Stimulated activated CD8-positive, alpha-beta memory T cell treated with anti-CD3 and anti-CD28 coated beads, Interleukin-12 subunit alpha, Interleukin-12 subunit beta, amount 100 ng/mL, for 24 hours (primary cell): ENCODE results near the gene FBXW9.
"Not testable (repeated sequence)": the region's sequence is repeated elsewhere in the genome, so short reads cannot be mapped to it uniquely, and the experiment has no call there.

Source experiments
- DNase-seq: peaks from one replicate; pipeline ENCODE4 v3.0.0-alpha.2; 2020; ENCODE audit errors: extremely low read depth

FBXW9 gene

DNA sequence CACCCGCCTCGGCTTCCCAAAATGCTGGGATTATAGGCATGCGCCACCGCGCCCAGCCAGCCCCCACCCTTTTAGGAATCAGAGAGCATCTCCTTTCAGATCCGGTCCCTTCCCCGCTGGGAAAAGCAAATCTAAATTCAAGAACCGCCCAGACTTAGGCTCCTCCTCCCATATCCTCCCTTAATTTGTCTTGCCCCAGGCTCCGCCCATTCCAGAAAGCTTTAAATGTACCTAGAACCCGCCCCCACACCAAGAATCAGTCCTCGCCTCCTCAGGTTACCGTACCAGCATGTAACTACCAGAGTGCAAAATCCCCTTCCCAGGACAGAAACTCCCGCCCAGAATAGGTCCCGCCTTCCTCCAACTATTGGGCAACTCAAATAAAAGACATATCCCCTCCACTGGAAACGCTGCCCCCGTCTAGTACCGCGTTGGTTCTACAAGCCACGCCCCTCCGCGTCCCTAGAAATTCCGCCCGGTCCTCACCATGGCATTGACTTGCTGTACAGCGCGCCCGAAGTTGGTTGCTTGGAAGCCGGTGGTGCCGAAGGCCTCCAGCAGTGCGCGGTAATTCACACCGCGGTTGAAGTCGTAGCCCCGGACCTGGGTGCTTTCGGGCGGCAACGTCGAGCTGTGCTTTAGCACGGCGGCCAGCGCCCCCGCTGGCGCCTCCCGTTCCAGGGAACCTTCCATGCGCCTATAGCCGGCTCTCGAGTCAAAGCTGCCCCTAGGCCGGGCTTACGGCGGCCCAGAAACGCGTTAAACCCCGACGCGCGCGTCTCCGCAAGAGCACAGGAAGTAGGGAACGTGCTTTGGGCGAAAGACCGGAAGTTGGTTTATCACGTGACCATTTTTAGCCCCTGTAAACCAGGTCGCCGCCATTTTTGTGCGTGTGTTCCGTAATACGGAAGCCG lies 15.1 kb downstream of the FBXW9 start, which contains the start of gene DHPS:
Gene DHPS (minus strand): TSS at position 807 of the 914 bp plus-strand sequence. CDS start 114 bp downstream, at position 693.
- peak; percentile 74 for DNase-seq

DNA sequence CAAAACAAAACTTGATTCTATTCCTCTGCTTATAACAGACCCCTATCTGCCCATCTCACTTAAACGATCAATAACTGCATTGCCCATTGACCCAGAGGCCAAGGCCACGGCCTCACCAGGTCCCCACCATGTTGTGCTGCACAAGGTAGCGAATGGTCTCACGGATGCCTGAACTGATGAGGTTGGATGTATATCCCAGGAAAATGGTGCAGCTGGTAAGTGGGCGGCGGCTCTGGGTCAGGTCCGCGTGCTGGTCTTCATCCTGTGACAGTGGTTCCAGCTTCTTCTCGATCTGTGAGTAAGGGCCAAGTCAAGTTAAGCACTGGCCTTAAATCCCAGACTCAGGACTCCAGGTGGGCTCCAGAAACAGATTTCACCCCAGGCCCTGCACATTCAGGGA lies 16.4 kb downstream of the FBXW9 start:
- no peak for DNase-seq

DNA sequence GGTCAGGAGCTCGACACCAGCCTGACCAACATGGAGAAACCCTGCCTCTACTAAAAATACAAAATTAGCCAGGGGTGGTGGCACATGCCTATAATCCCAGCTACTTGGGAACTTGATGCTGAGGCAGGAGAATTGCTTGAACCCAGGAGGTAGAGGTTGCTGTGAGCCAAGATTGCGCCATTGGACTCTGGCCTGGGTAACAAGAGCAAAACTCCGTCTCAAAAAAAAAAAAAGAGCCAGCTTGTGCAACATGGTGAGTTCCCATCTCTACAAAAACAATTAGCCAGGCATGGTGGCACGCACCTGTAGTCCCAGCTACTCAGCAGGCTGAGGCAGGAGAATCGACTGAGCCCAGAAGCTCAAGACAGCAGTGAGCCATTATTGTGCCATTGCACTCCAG lies 18.4 kb downstream of the FBXW9 start:
- DNase-seq: not testable (repeated sequence)

DNA sequence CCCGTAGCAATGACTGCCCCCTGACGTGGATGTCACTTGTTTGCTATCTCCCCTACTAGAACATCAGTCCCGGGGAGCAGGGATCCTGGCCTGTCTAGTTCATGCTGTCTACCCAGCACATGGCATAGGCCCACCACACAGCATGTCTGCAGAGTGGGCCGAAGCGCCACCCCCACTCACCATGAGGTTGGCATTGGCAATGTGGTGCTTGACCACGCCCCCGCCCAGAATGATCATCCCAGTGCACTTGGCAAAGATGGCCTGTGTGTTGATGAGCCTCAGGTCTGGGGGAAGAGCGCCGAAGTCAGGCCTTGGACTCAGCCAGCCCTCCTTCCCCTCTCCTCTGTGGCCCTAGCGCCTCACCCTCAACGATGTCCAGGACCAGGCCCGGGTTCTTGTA lies 19.5 kb downstream of the FBXW9 start:
- no peak for DNase-seq

DNA sequence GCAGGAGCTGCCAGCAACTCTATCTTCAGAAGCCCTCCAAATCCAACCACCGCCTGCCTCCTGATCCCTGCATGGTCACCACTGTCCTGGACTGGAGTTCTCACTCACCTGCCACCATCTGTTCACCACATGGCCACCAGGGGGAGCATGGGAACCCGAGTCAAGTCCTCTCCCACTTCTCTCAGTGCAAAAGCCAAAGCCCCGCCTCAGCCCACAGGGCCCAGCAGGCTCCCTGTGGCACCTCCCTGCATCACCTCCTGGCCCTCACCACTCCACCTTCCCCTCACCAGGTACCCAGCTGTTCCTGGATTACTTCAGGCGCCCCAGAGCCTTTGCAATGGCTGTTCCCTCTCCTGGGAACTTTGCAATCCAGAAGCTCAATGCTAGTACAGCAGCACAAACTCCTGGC lies 20.0 kb downstream of the FBXW9 start:
- DNase-seq: peak; percentile 70

DNA sequence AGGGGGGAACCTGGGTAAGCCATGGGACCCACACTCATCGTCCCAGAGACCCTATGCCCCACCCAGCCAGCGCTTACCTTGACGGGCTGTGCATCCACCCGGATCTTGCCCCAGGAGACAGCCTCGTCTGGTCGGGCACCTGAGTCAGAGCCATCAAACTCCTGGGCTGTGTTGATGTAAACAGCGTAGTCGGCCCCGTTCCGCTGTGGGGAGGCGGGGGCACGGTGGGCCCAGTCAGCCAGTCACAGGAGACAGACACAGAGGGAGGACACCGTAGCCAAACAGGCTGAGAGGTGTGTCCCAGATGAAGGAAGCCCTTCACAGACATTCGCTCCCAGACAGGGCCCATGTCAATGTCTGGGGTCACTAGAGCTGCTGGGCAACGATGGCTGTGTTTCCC lies 20.5 kb downstream of the FBXW9 start:
- no peak for DNase-seq

DNA sequence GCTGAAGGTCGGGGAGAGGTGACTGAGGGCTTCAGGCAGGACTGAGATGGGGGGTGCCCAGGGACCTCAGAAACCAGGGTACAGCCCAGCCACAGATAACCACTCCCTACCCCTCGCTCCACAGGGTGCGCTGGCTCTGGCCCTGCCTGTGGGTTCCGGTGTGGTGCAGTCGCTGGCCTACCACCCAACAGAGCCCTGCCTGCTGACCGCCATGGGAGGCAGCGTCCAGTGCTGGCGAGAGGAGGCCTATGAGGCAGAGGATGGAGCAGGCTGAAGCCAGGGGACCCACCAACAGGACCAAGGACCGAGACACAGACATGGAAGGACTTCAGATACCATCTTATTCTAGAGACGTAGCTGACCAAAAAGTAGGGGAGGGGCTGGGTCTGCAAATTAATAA lies 21.0 kb downstream of the FBXW9 start:
- DNase-seq: no peak

DNA sequence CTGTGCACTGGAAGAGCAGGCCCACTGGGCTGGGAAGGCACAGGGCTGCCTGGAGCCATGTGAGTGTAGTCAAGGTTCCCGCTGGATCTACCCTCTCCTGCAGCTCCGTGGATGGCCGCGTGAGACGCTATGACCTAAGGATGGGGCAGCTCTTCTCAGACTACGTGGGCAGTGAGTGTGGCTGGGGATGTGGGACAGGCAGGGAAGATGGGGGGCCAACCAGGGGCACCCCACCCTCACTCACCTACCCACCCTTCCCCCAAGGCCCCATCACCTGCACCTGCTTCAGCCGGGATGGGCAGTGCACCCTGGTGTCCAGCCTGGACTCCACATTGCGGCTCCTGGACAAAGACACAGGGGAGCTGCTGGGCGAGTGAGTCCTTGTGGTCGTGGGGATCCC lies 23.7 kb downstream of the FBXW9 start:
- DNase-seq: no peak

DNA sequence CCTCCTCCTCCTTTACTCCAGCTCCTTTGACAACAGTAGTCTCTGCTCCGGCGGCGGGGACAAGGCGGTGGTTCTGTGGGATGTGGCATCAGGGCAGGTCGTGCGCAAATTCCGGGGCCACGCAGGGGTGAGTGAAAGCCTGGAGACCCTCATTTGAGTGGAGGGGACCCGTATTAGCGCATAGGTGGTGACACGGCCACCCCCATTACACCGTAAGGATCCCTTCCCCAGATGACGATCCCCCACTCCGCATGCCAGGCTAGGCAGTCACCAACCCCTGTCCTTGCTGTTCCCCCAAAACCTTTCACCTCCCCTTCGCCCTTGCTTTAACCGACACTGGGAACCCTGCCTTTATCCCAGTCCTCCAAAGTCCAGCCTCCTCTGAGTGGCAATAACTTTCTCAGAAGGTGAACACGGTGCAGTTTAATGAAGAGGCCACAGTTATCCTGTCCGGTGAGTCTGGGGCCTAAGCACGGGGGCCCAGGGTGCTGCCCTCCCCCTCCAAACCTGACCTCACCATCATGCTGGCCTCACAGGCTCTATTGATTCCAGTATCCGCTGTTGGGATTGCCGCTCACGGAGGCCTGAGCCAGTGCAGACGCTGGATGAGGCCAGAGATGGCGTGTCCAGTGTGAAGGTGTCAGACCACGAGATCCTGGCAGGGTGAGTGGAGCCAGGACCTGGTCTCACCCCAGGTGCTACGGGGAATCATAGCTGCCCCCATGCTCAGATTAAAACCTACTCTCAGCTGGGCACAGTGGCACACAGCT lies 26.1 kb downstream of the FBXW9 start:
- no peak for DNase-seq

DNA sequence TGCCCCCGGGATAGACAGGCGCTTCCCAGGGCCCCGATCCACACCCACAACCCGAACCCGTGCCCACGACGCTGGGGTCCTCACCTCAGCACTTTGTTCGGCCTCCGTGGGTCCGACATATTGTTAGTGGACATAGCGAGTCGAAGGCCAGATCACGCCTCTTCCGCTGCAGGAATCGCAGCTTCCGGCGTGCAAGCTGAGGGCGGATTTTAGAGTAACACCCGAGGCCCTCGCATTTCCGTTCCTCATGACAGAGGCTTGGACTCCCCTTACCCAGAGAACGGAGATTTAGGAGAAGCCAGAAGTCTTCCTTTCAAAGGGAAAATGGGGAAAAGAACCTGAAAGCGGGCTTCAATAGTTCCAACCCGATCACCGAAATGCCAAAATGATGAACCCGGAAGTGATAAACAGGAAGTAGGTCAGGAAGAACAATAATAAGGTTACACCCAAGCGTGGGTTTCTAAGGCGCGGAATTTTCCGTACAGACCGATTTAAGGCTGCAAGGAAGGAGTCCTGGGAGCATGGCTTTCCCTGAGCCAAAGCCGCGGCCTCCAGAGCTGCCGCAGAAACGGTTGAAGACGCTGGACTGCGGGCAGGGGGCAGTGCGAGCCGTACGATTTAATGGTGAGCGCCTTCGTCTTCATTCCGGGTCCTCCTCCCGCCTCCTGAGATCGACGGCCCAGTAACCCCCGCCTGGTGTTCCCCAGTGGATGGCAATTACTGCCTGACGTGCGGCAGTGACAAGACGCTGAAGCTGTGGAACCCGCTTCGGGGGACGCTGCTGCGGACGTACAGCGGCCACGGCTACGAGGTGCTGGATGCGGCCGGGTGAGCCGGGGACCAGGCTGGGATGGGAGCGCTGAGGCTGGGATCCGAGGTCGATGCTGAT lies 26.9 kb downstream of the FBXW9 start:
- DNase-seq: no peak

DNA sequence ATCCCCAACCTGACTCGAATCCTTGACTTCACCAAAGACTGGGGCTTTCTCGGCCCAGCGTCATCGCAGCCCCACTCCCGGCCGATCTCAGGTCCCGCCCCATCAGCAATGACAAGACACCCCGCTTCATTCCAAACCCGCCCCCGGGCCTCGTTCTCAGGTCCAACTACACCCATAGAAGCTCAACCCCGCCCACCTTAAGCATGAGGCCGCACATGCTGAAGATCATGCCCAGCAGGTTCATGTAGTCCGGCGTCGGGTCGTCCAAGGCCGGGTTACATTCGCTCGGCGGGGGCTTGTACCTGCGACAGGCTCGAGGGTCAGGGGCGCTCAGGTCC lies 27.5 kb downstream of the FBXW9 start:
- no peak for DNase-seq

DNA sequence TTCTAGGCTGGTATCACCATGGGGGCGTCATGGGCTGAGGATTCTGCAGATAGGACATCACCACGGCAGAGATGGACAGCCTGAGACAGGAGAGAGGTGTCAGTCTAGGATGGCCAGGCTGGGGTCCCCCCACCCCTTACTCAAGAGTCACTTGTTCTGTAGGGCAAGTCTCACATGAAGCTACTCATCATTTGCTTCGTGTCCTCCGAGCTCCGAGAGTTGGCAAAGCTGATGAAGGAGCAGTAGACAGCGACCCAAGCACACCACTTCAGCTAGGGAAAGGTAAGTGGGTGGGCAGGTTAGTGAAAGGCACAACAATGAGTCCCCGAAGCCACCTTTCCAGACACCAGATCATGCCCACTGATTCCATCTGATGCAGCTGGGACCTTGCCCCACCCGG lies 28.1 kb downstream of the FBXW9 start:
- no peak for DNase-seq

DNA sequence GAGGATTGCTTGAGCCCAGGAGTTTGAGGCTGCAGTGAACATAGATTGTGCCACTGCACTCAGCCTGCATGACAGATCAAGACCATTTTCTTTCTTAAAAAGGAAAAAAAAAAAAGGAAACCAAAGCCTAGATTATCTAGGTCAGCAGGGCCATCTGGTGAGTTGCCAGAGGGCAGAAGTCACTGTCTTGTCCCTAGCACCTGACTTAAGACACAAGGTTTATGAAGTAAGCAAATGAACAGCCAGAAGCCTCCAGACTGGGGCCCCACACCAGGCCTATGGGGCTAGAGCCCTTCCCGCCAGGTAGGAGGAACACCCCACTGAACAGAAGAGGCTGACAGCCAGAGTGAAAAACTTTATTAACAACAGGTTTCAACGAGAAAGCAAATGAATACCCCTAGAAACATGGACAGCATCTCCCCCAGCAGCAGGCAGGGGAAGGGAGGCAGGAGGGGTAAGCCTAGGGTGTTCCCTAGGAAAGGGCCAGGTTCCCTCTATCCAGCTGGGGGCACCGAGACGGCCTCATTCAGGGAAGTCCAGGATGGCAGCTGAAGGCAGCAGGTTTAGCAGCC lies 28.6 kb downstream of the FBXW9 start:
- no peak for DNase-seq

DNA sequence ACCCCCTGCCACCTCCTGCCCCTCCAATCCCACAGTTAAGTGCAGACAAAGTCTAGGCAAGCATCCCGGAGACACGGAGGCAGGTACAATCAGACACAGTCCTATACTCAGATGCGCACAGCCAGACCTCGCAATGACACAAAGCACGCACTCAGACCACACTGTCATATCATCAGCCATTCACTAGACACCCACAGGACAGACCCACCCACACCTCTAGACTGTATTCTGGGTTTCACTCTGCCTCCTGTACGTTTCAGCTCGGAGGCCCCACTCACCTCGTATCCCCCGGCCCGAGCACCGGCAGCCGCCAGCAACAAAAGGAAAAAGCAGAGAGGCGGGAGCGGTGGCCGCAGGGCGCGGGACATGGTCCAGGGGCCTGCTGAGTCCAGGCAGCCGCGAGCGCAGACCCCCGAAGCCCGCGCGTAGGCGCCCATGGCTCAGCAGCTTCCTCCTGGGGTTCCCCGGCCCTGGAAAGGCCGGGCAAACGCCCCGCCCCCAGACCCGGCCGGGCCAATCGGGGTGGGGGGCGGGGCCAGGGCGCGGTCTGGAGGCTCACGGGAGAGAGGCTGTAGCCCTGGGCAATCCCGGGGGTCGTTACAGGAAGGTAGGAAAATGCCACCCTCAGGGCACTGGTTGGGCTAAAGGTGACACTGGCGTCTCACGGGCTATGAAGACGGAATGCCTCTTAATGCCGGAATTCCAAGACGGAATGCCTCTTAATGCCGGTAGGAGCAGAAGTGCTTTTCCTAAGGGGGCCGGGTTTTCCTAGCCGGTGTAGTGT lies 30.0 kb downstream of the FBXW9 start, which contains the start of the genes MAN2B1 and WDR83:
Gene MAN2B1 (minus strand): TSS at position 478 of the 784 bp plus-strand sequence. CDS start 41 bp downstream, at position 437.
Gene WDR83 (plus strand): TSS at position 543 of the 784 bp plus-strand sequence. CDS start 2,984 bp downstream, outside the sequence.
- peak; percentile 62 for DNase-seq

DNA sequence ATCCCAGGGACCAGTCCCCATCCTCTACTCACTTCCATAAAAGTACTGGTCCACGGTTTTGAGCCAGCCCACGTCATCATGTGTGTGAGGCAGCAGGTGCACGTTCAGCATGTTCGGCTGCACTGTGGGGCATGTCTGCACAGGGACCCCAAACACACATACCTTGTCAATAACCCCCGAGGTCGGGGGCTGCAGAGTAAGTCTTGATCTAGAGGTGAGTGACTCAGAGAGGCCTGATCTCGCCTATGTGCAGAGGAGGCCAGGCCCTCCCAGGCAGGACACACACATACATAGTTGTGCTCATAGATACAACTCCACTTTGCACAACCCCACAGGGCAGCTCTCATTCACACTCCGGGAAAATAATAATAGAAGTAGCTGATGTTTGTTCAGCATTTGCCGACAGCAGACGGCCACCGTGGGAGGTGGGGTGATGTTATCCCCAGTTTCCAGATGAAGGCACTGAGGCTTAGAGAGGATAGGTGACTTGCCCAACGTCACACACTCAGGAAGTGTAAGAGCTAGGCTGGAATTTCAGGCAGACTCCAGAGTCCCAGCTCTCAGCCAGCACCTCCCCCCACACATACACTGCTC lies 30.7 kb downstream of the FBXW9 start:
- no peak for DNase-seq

DNA sequence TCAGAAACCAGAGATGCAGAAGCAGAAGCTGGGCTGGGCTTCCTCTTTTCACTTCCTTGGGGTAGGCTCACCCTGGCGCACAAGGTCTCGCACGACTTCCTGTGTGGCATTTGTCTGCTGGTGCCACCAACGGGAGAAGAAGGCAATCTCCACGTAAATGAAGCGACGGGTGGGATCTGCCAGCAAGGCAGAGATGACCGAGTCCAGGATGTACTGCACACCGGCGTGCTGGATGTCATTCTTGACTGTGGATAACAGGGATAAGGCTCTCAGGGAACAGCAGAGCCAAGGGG lies 31.2 kb downstream of the FBXW9 start:
- no peak for DNase-seq

DNA sequence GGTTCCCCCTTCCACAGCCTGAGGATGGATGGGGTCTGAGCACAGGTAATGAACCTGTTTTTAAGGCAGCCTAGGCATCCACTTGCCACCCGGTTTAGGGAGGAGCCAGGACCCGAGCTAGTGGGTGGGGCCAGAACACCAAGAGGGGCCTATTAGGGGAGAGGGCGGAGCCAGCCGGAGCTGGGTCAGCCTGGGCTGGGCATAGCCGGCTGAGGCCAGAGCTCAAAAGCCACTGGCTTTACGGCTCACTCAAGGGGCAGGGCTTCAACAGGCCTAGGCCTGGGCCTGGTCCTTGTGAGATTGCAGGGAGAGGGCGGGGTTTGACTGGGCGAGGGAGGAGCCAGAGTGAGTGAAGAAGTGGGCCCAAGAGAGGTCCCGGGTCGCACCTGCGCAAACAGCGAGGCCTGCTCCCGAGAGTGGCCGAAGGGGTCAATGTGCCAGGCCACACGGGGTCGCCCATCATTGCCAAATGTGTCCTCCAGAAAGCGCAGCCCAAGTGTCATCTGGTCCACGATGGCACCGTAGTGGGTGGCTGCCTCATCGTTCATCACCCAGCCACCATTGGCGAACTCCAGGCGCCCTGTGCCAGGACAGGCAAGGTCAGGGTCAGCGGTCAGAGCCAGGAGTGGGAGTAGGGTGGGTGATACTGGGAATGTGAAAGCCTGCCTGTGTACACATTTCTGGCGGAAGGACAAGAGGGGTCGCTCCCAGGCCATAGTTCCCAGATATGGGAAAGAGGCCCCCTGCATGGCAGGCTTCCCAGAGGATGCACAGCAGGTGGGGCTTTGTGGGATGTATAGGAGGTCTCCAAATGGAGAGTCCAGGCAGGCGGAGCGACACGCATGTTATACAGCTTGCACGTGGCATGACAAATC lies 31.8 kb downstream of the FBXW9 start:
- no peak for DNase-seq

DNA sequence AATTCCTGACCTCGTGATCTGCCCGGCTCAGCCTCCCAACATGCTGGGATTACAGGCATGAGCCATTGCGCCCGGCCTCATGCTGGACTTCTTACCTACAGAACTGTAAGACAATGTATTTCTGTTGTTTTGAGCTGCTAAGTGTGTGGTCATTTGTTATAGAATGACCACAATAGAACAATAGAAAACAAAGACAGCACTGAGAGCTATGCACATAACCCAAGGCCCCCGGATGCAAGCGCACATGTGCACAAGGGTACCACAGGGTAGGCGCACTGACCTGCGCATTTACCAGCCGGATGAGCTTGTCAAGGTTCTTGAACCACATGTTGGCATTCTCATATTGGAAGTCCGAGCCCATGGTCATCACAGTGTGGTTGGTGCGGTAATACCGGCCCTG lies 35.5 kb downstream of the FBXW9 start:
- DNase-seq: no peak

DNA sequence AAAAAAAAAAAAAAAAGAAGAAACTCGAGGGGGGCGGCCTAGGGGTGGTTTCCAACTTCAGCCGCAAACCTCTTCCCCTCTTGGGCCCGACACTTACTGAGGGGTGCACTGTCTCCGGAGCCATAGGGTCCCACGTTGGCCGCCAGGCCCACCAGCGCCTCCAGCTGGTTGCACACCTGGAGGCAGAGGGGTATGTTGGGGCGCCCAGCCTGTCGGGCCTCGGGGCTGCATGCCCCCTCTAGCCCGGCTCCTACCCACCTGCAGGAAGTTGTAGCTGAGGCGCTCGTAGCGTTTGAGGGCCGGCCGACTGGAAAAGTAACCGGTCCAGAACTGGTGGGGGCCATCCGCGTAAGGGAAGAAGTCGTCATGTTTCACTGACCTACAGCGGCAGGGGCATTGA lies 38.5 kb downstream of the FBXW9 start:
- DNase-seq: no peak
